HG03039 (cell line): Measurements from ENCODE around the gene CTNNA1.
A peak's percentile ranks its signal among the peaks of the same experiment; 100 is the strongest.
"Not testable (repeated sequence)": the region's sequence is repeated elsewhere in the genome, so short reads cannot be mapped to it uniquely, and the experiment has no call there.

Source experiments
- ATAC-seq: cut with Tn5 transposase; IDR thresholded peaks from one replicate; pipeline ENCODE4 v1.9.1; 2021; ENCODE audit warnings: mild to moderate bottlenecking, moderate library complexity; ENCODE audit not compliant: unreplicated experiment

Gene CTNNA1

GRCh38 chr5:138755084-138755748 lies 2.0 kb downstream of the CTNNA1 start:
- peak; percentile 43 for ATAC-seq

- ATAC-seq, result no peak
Observed at GRCh38 chr5:138757061-138757776, 4.0 kb downstream of the CTNNA1 start.

GRCh38 chr5:138760448-138761110 lies 7.4 kb downstream of the CTNNA1 start:
- ATAC-seq, result no peak

GRCh38 chr5:138761115-138761514 lies 7.9 kb downstream of the CTNNA1 start:
- not testable (repeated sequence) for ATAC-seq

GRCh38 chr5:138761670-138762069 lies 8.4 kb downstream of the CTNNA1 start:
- ATAC-seq, result not testable (repeated sequence)

GRCh38 chr5:138762110-138762509 lies 8.9 kb downstream of the CTNNA1 start:
- no peak for ATAC-seq

GRCh38 chr5:138763037-138763778 lies 10.0 kb downstream of the CTNNA1 start:
- ATAC-seq, result no peak

GRCh38 chr5:138770291-138770690 lies 17.1 kb downstream of the CTNNA1 start:
- no peak for ATAC-seq

- ATAC-seq, result no peak
Observed at GRCh38 chr5:138770977-138771376, 17.8 kb downstream of the CTNNA1 start.

GRCh38 chr5:138772986-138773594 lies 19.9 kb downstream of the CTNNA1 start:
- no peak for ATAC-seq

- not testable (repeated sequence) for ATAC-seq
Observed at GRCh38 chr5:138773624-138774023, 20.4 kb downstream of the CTNNA1 start.

GRCh38 chr5:138775034-138775433 lies 21.8 kb downstream of the CTNNA1 start:
- ATAC-seq, result no peak

- no peak for ATAC-seq
Observed at GRCh38 chr5:138778234-138778633, 25.0 kb downstream of the CTNNA1 start.

GRCh38 chr5:138783976-138784375 lies 30.8 kb downstream of the CTNNA1 start:
- ATAC-seq, result no peak

- no peak for ATAC-seq
Observed at GRCh38 chr5:138784590-138784989, 31.4 kb downstream of the CTNNA1 start.

- ATAC-seq, result no peak
Observed at GRCh38 chr5:138789771-138790242, 36.6 kb downstream of the CTNNA1 start.

- ATAC-seq, result no peak
Observed at GRCh38 chr5:138790684-138791083, 37.5 kb downstream of the CTNNA1 start.

GRCh38 chr5:138792195-138792790 lies 39.1 kb downstream of the CTNNA1 start:
- ATAC-seq, result no peak

- no peak for ATAC-seq
Observed at GRCh38 chr5:138793575-138793974, 40.4 kb downstream of the CTNNA1 start.

GRCh38 chr5:138803285-138803684 lies 50.1 kb downstream of the CTNNA1 start:
- ATAC-seq, result no peak
